B cell (primary cell): Measurements from ENCODE around the gene PPP4R1.

Experiments used
- CTCF ChIP-seq: fragments of 200-600 bp; IDR thresholded peaks from one replicate; pipeline ENCODE4 v1.8.0; 2022; ENCODE audit warnings: antibody characterized with exemption, mild to moderate bottlenecking
- EZH2 ChIP-seq: IDR thresholded peaks from 2 replicates; pipeline ENCODE4 v1.6.1; 2012; ENCODE audit warnings: borderline replicate concordance, low read depth, mild to moderate bottlenecking, moderate library complexity, low read length; ENCODE audit not compliant: insufficient read depth, poor library complexity, severe bottlenecking

GRCh38 chr18:9537677-9538076, 76.7 kb downstream of the PPP4R1 start:
- TF ChIP-seq CTCF (no peak), EZH2 (no peak)
